GM15510 (cell line): ENCODE measurements around the gene SMPDL3B.

ENCODE experiments used
- POLR2A ChIP-seq: IDR thresholded peaks from 3 replicates; pipeline ENCODE4 v1.6.1; 2011; ENCODE audit warnings: borderline replicate concordance; ENCODE audit not compliant: insufficient read length; ENCODE audit errors: extremely low read depth

SMPDL3B gene

GRCh38 chr1:27931759-27932158, 3.0 kb upstream of the SMPDL3B start:
- TF ChIP-seq POLR2A, result no peak

- TF ChIP-seq POLR2A, result no peak
Observed at GRCh38 chr1:27935721-27936120, 921 bp downstream of the SMPDL3B start.

- no peak for TF ChIP-seq POLR2A
Observed at GRCh38 chr1:27936370-27936769, 1.6 kb downstream of the SMPDL3B start.

- no peak for TF ChIP-seq POLR2A
Observed at GRCh38 chr1:27937524-27937836, 2.7 kb downstream of the SMPDL3B start.

- no peak for TF ChIP-seq POLR2A
Observed at GRCh38 chr1:27938488-27938887, 3.7 kb downstream of the SMPDL3B start.

- no peak for TF ChIP-seq POLR2A
Observed at GRCh38 chr1:27940297-27940696, 5.5 kb downstream of the SMPDL3B start.

GRCh38 chr1:27940870-27941560, 6.2 kb downstream of the SMPDL3B start:
- no peak for TF ChIP-seq POLR2A

GRCh38 chr1:27941671-27942540, 7.1 kb downstream of the SMPDL3B start:
- no peak for TF ChIP-seq POLR2A

GRCh38 chr1:27945020-27945419, 10.2 kb downstream of the SMPDL3B start:
- TF ChIP-seq POLR2A, result no peak

- no peak for TF ChIP-seq POLR2A
Observed at GRCh38 chr1:27949027-27949426, 14.2 kb downstream of the SMPDL3B start.

- no peak for TF ChIP-seq POLR2A
Observed at GRCh38 chr1:27951396-27951795, 16.6 kb downstream of the SMPDL3B start.

- no peak for TF ChIP-seq POLR2A
Observed at GRCh38 chr1:27952147-27952546, 17.3 kb downstream of the SMPDL3B start.

- no peak for TF ChIP-seq POLR2A
Observed at GRCh38 chr1:27954186-27954585, 19.4 kb downstream of the SMPDL3B start.

GRCh38 chr1:27955076-27955475, 20.3 kb downstream of the SMPDL3B start:
- TF ChIP-seq POLR2A, result no peak

- TF ChIP-seq POLR2A, result no peak
Observed at GRCh38 chr1:27956761-27957160, 22.0 kb downstream of the SMPDL3B start.

GRCh38 chr1:27957655-27958054, 22.9 kb downstream of the SMPDL3B start:
- TF ChIP-seq POLR2A, result no peak
